ENCODE measurements around the gene NTRK1. TPM values are rescaled to one million over a fixed set of nuclear protein-coding genes. Genes with fewer than 3 reads are reported as not detected.

The NTRK1 gene
- total RNA-seq, 4 donors from 2014 or later = 0.23 TPM; not detected in 3

DNA sequence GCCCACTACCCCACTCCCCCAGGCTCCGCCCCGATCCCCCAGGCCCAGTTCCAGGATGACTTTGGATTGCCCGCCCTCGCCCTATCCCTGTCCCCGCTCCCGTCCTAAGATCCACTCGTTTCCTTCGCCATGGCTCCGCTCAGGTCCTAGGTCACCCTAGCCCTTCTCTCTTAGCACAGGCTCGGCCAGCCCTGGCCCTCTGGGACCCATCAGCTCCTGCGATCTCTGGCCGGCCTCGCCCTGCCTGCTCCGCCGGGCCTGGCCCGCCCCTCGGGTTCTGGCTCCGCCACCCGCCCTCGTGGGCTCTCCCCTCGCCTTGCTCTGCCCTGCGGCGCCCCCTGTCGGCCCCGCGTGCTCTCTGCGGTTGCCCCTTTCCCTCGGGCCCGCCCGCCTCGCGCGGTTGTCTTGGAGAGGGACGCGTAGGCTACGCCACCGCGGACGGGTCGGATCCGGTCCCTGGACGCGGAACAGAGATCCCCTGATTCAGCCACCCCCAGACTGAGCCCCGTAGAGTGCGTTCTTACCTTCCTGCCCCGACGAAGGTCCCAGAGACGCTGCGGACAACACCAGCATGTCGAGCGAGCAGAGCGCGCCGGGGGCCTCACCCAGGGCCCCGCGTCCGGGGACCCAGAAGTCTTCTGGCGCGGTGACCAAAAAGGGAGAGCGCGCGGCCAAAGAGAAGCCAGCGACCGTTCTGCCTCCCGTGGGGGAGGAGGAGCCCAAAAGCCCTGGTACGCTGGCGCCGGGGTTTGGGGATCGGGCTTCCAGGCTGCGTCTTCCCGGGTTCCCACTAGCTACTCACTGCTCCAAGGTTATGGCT is 59.8 kb downstream of the NTRK1 start, which contains the start of gene LRRC71:
TSS of gene LRRC71 (plus strand) at position 400 of the 820 bp plus-strand sequence. CDS start at position 572, 172 bp downstream.
- intact Hi-C loops (cut with DNase I; ENCODE audit: low total_unique reads) = no loop called here
- peak; percentile 23 to 93 for DNase-seq (ENCODE audit: low spot score in 2 of 2)
- TF ChIP-seq CTCF (IDR thresholded peaks at IDR 0.05) (no peak), POLR2A (IDR thresholded peaks at IDR 0.05) (no peak)
- H3K4me3 ChIP-seq (ENCODE audit: low read depth, poor library complexity, severe bottlenecking) = no peak within 1 kb of the TSS
- 6 to 8% methylated on average over 65 to 67 of the region's 71 CpGs for WGBS, 2 donors

DNA sequence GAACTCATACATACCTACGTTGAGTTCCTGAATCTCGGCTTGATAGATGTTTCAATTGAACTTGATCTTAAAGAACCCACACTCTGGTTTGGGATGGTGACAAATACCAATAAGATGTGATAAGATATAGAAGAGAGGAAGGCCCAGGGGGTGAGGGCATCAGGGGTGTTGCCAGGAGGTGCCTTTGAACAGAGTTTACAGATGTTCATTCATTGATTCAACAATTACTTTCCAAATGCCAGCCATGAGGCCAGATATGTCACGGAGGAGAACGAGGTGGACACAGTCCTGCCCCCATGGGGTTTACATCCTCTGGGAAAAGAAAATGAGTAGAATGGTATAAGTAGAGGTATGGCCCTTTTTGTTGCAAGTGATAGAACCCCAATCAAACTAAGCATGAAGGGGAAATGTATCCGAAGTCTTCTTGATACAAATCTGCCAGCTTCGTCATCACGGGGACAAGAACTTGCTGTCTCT is 60.4 kb downstream of the NTRK1 start:
- TF ChIP-seq POLR2A (IDR thresholded peaks at IDR 0.05) (no peak), CTCF (IDR thresholded peaks at IDR 0.05) (no peak)
- intact Hi-C loops (cut with DNase I; ENCODE audit: low total_unique reads) = no loop called here
- no peak for DNase-seq (ENCODE audit: low spot score in 2 of 2)
- 65 to 67% methylated on average over 7 of the region's 7 CpGs for WGBS, 2 donors
- no peak overlapping the region for H3K4me3 ChIP-seq (ENCODE audit: low read depth, poor library complexity, severe bottlenecking)

GRCh38 chr1:156922986-156923669 is 62.5 kb downstream of the NTRK1 start:
- TF ChIP-seq POLR2A (IDR thresholded peaks at IDR 0.05) = no peak
- no peak for TF ChIP-seq CTCF (IDR thresholded peaks at IDR 0.05)
- WGBS, 2 donors = 18 to 27% methylated on average over 11 of the region's 11 CpGs
- DNase-seq (ENCODE audit: low spot score in 2 of 2) = no peak
- intact Hi-C loops (cut with DNase I; ENCODE audit: low total_unique reads) = no loop called here
- H3K4me3 ChIP-seq (ENCODE audit: low read depth, poor library complexity, severe bottlenecking) = no peak overlapping the region

DNA sequence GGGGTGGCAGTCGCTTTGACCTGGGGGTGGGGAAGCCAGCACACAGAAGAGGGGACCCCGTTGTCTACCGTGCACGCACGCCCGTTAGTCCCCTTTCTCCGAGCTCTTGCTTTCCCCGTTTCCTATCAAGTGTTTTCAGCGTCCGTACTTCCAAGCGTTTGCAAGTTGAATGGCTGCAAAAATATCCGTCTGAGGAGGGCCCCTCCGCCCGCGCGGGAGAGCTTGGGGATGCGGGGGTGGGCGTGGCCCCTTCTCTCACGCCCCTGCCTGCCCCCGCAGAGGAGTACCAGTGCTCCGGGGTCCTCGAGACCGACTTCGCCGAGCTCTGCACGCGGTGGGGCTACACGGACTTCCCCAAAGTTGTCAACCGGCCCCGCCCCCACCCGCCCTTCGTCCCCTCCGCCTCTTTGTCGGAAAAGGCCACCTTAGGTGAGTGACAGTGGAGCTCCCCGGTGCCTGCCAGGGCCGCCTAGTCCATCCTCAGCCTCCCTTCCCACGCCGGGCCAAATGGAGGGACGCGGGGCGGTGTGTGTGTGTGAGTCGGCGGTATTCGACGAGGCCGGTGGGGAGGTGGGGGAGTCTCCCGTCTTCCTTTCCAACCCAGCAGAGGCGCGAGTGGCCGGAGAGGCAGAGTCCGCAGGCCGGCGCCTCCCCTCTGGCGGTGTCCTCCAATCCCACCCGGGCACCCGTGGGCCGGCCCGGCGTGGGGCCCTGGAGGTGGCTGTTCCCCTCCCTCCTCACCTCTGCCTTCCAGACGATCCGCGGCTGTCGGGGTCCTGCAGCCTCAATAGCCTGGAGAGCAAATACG is 63.2 kb downstream of the NTRK1 start:
- DNase-seq (ENCODE audit: low spot score in 2 of 2) = no peak
- intact Hi-C loops (cut with DNase I; ENCODE audit: low total_unique reads) = no loop called here
- H3K4me3 ChIP-seq (ENCODE audit: low read depth, poor library complexity, severe bottlenecking) = no peak overlapping the region
- 1 to 6% methylated on average over 27 to 49 of the region's 64 CpGs for WGBS, 2 donors
- TF ChIP-seq CTCF (IDR thresholded peaks at IDR 0.05) = no peak
- no peak for TF ChIP-seq POLR2A (IDR thresholded peaks at IDR 0.05)

- WGBS, 2 donors = 52 to 53% methylated on average over 15 to 17 of the region's 22 CpGs
Observed at GRCh38 chr1:156924478-156925153, 64.0 kb downstream of the NTRK1 start.

More at GRCh38 chr1:156924478-156925153, 64.0 kb downstream of the NTRK1 start:
- TF ChIP-seq CTCF (IDR thresholded peaks at IDR 0.05) (no peak), POLR2A (IDR thresholded peaks at IDR 0.05) (no peak)
- intact Hi-C loops (cut with DNase I; ENCODE audit: low total_unique reads) = no loop called here
- H3K4me3 ChIP-seq (ENCODE audit: low read depth, poor library complexity, severe bottlenecking) = no peak overlapping the region
- no peak for DNase-seq (ENCODE audit: low spot score in 2 of 2)

All from lower leg skin (tissue), 4 donors.